Activated T-cell treated with anti-CD3 and anti-CD28 coated beads, Interleukin-2, amount 50 U/mL, for 24 hours (primary cell): Measurements from ENCODE around the gene ZNF200.
"Not testable (repeated sequence)": the region's sequence is repeated elsewhere in the genome, so short reads cannot be mapped to it uniquely, and the experiment has no call there.

Source experiments
- DNase-seq: peaks from one replicate; pipeline ENCODE4 v3.0.0-alpha.2; 2020
- H3K27ac Mint-ChIP-seq: 2 replicates; pipeline ENCODE4 v1.8.0; 2020; ENCODE audit warnings: mild to moderate bottlenecking, mixed read lengths
- H3K27me3 Mint-ChIP-seq: 2 replicates; pipeline ENCODE4 v1.8.0; 2020; ENCODE audit warnings: mixed read lengths
- H3K36me3 Mint-ChIP-seq: 2 replicates; pipeline ENCODE4 v1.8.0; 2020; ENCODE audit warnings: low read depth, mixed read lengths
- H3K4me1 Mint-ChIP-seq: 2 replicates; pipeline ENCODE4 v1.8.0; 2020; ENCODE audit warnings: low read depth, mixed read lengths
- H3K4me3 Mint-ChIP-seq: 2 replicates; pipeline ENCODE4 v1.8.0; 2020; ENCODE audit warnings: mild to moderate bottlenecking, moderate library complexity, mixed read lengths
- H3K9me3 Mint-ChIP-seq: 2 replicates; pipeline ENCODE4 v1.8.0; 2020; ENCODE audit warnings: mixed read lengths

Gene ZNF200

GRCh38 chr16:3197694-3198333 is 37.1 kb downstream of the ZNF200 start:
- not testable (repeated sequence) for H3K36me3 Mint-ChIP-seq, H3K9me3 Mint-ChIP-seq, H3K4me1 Mint-ChIP-seq, H3K4me3 Mint-ChIP-seq, H3K27ac Mint-ChIP-seq, DNase-seq
- H3K27me3 Mint-ChIP-seq = peaks cover 45% of the 10 kb centered on the region

DNA sequence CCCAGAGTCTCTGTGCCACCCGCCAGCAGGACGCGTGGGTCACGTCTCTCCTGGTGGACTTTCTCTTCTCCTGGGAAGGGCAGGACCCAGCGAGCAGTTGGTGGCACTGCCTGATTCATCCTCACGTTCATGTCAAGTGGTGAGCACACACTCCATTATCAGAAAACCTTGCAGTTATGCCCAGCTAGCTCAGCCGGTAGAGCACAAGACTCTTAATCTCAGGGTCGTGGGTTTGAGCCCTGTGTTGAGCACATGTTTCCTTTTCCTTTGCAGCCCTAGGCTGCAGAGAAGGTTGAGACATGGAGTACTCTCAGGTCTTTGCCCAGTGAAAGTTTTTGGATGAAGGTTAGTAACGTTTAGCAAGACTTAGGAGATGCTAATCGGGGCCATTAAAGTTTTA is 39.0 kb downstream of the ZNF200 start:
- peaks cover 10% of the 10 kb centered on the region for H3K4me1 Mint-ChIP-seq
- H3K36me3 Mint-ChIP-seq = peaks cover under 1% of the 10 kb centered on the region
- DNase-seq = no peak
- H3K27me3 Mint-ChIP-seq = peaks cover 60% of the 10 kb centered on the region
- no peak overlapping the region for H3K4me3 Mint-ChIP-seq
- H3K9me3 Mint-ChIP-seq = no peaks in the 10 kb centered on the region
- peak overlapping the region; percentile 22 for H3K27ac Mint-ChIP-seq

- Mint-ChIP-seq H3K4me3 (no peak overlapping the region), H3K27ac (no peak overlapping the region), H3K36me3 (peaks cover 3% of the 10 kb centered on the region), H3K4me1 (peaks cover 19% of the 10 kb centered on the region), H3K27me3 (peaks cover 70% of the 10 kb centered on the region), H3K9me3 (no peaks in the 10 kb centered on the region)
- no peak for DNase-seq
Observed at GRCh38 chr16:3194792-3195191, 40.2 kb downstream of the ZNF200 start.

DNA sequence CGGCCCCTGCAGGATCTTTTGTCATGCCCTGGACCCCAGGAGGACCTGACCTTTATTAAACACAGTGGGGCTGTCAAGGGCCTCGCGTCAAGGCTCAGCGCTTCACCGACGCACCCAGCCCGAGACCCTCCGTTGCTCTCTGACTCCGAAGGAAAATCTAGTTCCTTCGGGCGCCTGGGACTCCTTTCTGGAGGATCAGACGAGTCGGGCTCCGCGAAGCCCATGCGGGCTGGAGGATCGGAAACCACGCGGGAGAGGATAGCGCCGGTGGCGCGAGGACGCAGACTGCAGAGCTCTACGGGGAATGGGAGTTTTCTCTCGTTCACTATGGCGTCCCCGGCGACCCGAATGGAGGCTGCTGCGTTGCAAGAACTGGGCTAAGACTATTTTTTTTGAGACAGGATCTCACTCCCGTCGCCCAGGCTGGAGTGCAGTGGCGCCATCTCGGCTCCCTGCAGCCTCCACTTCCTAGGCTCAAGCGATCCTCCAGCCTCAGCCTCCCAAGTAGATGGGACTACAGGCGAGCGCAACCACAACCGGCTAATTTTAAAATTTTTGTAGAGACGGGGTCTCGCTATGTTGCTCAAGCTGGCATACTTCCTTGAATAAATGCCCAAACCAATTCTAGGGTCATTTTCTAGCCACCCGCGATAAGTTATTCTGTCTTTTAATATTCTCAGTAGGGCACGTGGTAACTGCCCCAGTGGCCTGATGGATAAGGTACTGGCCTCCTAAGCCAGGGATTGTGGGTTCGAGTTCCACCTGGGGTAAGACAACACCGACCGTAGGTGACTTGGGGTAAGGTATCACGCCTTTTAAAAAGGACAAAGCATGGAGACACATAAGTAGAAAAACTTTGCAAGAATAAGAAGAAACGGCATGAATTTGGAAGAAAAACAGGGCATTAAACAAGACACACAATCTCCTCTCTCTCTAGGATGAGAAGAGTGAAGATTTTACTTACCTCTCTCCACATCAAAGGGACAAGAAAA is 41.4 kb downstream of the ZNF200 start:
- H3K36me3 Mint-ChIP-seq = peaks cover 3% of the 10 kb centered on the region
- no peaks in the 10 kb centered on the region for H3K9me3 Mint-ChIP-seq
- H3K4me3 Mint-ChIP-seq = no peak overlapping the region
- H3K27ac Mint-ChIP-seq = no peak overlapping the region
- H3K27me3 Mint-ChIP-seq = peaks cover 82% of the 10 kb centered on the region
- peaks cover 31% of the 10 kb centered on the region for H3K4me1 Mint-ChIP-seq
- DNase-seq = no peak

DNA sequence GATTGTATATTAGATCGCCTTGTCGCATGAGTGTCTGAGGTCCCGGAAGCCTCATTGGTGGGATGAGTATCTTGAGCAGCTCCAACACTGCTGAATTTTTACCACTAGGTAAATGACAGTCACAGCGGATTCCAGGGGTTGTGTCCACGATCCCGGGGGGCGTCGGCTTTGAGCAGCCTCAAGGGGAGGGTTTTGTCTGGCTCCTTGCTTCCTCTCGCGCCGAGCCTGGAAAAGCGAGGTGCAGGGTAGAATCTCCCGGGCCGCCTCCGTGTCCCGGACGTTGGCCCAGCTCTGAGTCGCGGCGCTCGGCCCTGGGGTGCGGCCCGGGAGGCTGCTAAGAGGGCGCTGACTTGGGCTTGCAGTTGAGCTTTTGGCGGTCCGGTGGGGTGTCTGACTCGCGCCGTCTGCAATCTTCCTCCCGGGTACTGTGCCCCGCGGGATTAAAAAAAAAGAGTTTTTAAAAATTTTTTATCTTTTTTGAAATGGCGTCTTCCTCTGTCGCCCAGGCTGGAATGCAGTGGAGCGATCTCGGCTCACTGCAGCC is 42.4 kb downstream of the ZNF200 start:
- H3K4me1 Mint-ChIP-seq = peaks cover 39% of the 10 kb centered on the region
- no peak for DNase-seq
- no peaks in the 10 kb centered on the region for H3K9me3 Mint-ChIP-seq
- H3K27me3 Mint-ChIP-seq = peaks cover 86% of the 10 kb centered on the region
- peaks cover 3% of the 10 kb centered on the region for H3K36me3 Mint-ChIP-seq
- H3K27ac Mint-ChIP-seq = no peak overlapping the region
- peak overlapping the region; percentile 77 for H3K4me3 Mint-ChIP-seq

GRCh38 chr16:3190949-3191353 is 44.0 kb downstream of the ZNF200 start:
- Mint-ChIP-seq H3K27ac (peak overlapping the region; percentile 90), H3K9me3 (no peaks in the 10 kb centered on the region), H3K36me3 (peaks cover 3% of the 10 kb centered on the region), H3K4me1 (peaks cover 46% of the 10 kb centered on the region), H3K27me3 (peaks cover 95% of the 10 kb centered on the region), H3K4me3 (peak overlapping the region; percentile 77)
- DNase-seq = no peak

DNA sequence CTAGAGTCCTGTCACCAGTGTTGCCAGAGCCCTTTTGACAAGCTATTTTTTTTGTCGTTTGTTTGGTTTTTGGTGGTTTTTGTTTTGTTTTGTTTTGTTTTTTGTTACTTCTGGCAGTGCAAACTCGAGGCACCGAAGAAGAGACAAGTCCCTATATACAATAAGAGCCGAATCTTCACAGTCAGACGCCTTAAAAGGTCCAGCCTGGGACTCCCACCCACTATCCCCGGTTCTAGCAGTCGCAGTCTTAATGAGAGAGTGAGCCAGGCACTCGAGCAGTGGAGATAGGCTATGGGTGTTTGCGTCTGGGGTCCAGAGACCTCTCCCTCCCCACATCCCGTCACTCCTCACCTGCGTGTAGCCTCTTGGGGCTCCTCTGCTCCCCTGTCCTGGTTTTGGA is 45.1 kb downstream of the ZNF200 start:
- Mint-ChIP-seq H3K36me3 (peaks cover 3% of the 10 kb centered on the region), H3K9me3 (no peaks in the 10 kb centered on the region), H3K27ac (peak overlapping the region; percentile 93), H3K27me3 (peaks cover 94% of the 10 kb centered on the region), H3K4me3 (peak overlapping the region; percentile 77), H3K4me1 (peaks cover 48% of the 10 kb centered on the region)
- DNase-seq = no peak

DNA sequence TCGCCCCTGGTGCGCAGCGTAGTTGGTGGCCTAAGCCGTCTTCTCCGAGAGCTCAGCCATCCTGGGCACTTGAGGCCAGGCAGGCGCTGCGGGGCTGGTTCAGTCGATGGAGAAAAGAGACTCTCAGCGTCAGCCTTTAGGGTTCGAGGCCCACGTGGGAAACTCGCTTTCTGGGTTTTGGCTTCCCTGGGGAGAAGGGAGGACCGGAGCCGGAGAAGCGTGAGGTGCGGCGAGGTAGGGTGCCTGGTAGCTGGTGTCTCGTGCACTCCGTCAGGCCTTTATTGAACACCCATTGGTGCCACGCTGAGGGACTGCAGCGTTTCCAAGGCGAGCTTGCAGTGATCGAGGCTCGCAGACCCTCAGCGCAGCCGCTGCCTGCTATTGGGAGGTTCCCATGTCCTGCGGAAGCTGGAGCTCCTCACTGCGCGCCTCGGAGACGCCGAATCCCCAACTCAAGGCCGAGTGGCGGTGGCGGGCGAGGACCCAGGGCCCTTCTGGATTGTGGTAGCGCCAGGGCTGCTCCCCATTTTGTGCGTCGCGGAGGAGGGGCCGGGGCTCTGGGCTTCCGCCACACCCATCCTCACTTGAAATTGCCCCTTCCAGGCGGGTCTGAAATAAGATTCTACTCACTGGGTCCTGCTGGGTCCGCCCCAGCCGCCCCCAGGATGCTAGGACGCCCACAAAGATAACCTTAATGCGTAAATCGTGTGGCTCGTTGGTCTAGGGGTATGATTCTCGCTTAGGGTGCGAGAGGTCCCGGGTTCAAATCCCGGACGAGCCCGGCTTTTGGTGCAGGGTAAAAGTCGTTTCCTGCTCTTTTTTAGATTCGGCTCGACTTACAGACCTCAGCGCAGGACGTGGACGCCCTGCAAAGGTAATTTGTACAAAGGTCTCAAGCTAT is 45.8 kb downstream of the ZNF200 start:
- peak; percentile 84 for DNase-seq
- peaks cover 91% of the 10 kb centered on the region for H3K27me3 Mint-ChIP-seq
- peaks cover 3% of the 10 kb centered on the region for H3K36me3 Mint-ChIP-seq
- H3K27ac Mint-ChIP-seq = peak overlapping the region; percentile 93
- H3K4me1 Mint-ChIP-seq = peaks cover 51% of the 10 kb centered on the region
- peak overlapping the region; percentile 77 for H3K4me3 Mint-ChIP-seq
- no peaks in the 10 kb centered on the region for H3K9me3 Mint-ChIP-seq

DNA sequence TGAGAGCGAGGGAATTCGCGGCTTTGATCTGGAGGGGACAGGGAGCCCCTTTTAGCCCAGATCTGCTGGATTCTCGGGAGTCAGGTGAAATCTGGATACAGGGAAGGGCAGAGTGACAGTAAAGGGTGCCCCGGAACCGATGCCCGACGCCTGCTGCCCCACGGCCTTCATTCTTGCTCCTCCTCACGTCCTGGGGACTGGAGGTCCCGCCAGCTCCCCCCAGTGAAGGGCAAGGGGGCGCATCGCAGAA is 46.4 kb downstream of the ZNF200 start:
- H3K36me3 Mint-ChIP-seq = peaks cover 3% of the 10 kb centered on the region
- peaks cover 91% of the 10 kb centered on the region for H3K27me3 Mint-ChIP-seq
- H3K27ac Mint-ChIP-seq = peak overlapping the region; percentile 93
- no peaks in the 10 kb centered on the region for H3K9me3 Mint-ChIP-seq
- no peak for DNase-seq
- H3K4me3 Mint-ChIP-seq = peak overlapping the region; percentile 77
- H3K4me1 Mint-ChIP-seq = peaks cover 57% of the 10 kb centered on the region

DNA sequence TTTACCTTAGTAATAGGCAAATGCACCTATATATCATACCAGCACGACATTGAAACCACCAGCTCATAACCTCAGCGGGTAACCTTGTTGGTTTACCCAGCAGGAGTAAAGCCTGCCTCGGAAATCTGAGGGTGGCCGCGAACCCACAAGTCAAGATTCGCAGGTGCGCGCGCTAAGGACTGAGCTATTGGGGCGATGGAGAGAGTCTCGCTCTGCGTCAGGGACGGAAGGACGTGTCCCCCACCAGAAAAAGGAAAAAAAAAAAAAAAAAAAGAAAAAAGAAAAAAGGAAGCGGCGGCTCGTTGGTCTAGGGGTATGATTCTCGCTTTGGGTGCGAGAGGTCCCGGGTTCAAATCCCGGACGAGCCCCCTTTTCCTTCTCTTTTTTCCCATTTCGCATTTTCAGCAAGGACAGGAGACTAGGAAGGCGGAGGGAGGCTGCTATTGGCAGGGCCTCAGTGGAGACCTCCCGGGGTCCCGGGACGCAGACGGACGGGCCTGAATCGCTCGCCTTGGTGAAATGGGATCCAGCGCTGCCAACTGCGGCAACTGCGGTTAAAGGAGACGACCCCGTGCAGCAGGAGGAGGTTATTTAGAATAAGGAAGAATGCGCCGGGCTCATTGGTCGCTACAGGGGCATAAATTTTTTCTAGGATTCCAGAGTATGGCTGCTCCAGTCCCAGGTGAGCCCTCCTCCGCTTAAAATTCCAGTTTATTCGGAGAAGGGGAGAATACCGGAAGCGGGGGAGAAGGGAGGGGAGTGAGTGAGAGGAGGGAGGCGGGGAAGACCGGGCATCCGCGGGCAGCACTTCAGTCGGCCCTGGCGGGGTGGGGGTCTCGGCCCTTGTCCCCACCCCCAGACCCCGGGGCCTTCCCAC is 46.9 kb downstream of the ZNF200 start, which contains the start of gene OR1F1:
OR1F1 (plus strand) TSS at position 407 of the 877 bp plus-strand sequence.
- H3K4me3 Mint-ChIP-seq = peak within 1 kb of the TSS; percentile 77
- H3K9me3 Mint-ChIP-seq = no peaks in the 10 kb centered on the region
- peaks cover 3% of the 10 kb centered on the region for H3K36me3 Mint-ChIP-seq
- peak within 1 kb of the TSS; percentile 93 for H3K27ac Mint-ChIP-seq
- peak; percentile 82 for DNase-seq
- peaks cover 91% of the 10 kb centered on the region for H3K27me3 Mint-ChIP-seq
- peaks cover 63% of the 10 kb centered on the region for H3K4me1 Mint-ChIP-seq

DNA sequence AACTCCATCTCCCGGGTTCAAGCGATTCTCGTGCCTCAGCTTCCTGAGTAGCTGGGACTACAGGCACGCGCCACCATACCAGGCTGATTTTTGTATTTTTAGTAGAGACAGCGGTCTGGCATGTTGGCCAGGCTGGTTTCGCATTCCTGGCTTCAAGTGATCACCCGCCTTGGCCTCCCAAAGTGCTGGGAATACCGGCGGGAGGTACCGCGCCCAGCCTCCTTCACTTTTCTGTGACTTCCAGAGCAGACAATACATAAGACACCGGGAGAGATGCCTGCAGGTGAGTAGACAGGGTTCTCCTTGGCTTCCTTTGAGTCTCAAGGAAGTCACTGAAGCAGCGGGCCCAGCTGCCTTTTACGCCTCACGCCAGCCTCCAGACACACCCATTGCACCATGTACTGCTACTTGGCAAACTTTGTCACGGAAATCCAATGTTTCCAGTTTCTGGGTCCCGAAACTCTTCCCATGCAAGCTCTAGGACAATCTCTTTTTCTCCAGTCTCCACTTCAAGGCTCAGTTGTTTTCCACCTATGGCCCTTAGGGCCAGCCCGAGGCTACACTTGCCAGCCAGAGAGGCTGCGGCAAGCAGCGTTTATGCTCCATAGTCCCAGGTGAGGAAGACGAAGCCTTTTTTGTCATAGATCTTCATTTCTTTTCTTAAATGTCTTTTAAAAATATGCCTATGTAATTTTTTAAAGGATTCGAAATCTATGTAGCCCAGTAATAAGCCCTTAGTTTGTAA is 47.8 kb downstream of the ZNF200 start:
- H3K36me3 Mint-ChIP-seq = peaks cover 3% of the 10 kb centered on the region
- no peak for DNase-seq
- H3K4me1 Mint-ChIP-seq = peaks cover 66% of the 10 kb centered on the region
- peaks cover 93% of the 10 kb centered on the region for H3K27me3 Mint-ChIP-seq
- H3K9me3 Mint-ChIP-seq = no peaks in the 10 kb centered on the region
- no peak overlapping the region for H3K27ac Mint-ChIP-seq
- H3K4me3 Mint-ChIP-seq = no peak overlapping the region

GRCh38 chr16:3183445-3184139 is 51.4 kb downstream of the ZNF200 start:
- no peaks in the 10 kb centered on the region for H3K9me3 Mint-ChIP-seq
- no peaks in the 10 kb centered on the region for H3K36me3 Mint-ChIP-seq
- peaks cover 91% of the 10 kb centered on the region for H3K27me3 Mint-ChIP-seq
- H3K27ac Mint-ChIP-seq = peak overlapping the region; percentile 85
- no peak for DNase-seq
- peaks cover 43% of the 10 kb centered on the region for H3K4me1 Mint-ChIP-seq
- H3K4me3 Mint-ChIP-seq = peak overlapping the region; percentile 79
